Hematopoietic multipotent progenitor cell treated with erythropoietin and hydrocortisone succinate and interleukin-3 and kit ligand, for 17 days (in vitro differentiated cells): ENCODE data around the gene TMPRSS7.
"Not testable (repeated sequence)": the region's sequence is repeated elsewhere in the genome, so short reads cannot be mapped to it uniquely, and the experiment has no call there.

Experiments used
- DNase-seq: peaks from one replicate; pipeline ENCODE4 v3.0.0-alpha.2; 2015; ENCODE audit warnings: low spot score

The TMPRSS7 gene

DNA sequence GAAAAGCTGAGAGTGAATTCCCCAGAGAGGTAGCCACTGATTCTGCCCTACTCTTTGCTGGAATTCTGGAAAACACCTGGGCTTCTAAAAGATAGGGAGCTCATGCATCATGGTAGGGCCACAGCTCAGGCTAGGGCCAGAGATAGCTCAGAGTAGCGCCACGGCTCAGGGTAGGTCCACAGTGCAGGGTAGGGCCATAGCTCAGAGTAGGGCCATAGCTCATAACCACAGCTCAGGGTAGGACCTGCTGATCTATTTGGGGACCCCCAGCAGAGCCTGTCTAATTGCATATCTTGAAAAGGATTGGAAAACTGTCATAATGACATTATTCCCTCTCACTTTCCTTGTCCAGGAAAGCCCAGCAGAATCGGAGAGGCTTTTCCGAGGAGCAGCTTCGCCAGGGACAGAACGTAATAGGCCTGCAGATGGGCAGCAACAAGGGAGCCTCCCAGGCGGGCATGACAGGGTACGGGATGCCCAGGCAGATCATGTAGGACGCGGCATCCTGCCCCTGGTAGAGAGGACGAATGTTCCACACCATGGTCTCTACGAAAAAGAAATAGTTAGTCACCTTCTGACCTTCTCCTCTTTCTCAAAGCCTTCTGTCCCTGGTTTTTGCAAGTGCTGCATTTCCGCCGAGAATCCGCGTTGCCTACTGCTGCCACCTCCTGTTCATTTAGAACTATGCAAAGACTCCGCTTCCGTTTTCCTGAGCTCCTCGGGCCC, 21.3 kb upstream of the TMPRSS7 start:
- DNase-seq: peak; percentile 6

- DNase-seq: no peak
Observed at GRCh38 chr3:112013784-112014143, 20.8 kb upstream of the TMPRSS7 start.

GRCh38 chr3:112017091-112017490, 17.4 kb upstream of the TMPRSS7 start:
- DNase-seq: no peak

DNA sequence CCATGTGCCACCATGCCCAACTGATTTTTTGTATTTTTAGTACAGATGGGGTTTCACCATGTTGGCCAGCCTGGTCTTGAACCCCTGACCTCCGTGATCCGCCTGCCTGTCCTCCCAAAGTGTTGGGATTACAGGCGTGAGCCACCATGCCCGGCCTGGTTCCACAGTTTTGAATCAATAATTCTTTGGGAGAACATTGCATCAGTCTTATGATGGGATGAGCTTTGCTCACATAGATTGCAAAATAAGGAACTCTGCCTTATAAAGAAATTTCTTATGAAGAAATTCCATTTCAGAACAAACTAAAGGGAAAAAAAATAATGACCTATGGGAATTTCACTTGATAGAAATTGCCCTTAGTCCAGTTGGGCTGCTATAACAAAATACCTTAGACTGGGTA, 15.8 kb upstream of the TMPRSS7 start:
- DNase-seq: no peak

GRCh38 chr3:112019716-112020115, 14.8 kb upstream of the TMPRSS7 start:
- DNase-seq: no peak

DNA sequence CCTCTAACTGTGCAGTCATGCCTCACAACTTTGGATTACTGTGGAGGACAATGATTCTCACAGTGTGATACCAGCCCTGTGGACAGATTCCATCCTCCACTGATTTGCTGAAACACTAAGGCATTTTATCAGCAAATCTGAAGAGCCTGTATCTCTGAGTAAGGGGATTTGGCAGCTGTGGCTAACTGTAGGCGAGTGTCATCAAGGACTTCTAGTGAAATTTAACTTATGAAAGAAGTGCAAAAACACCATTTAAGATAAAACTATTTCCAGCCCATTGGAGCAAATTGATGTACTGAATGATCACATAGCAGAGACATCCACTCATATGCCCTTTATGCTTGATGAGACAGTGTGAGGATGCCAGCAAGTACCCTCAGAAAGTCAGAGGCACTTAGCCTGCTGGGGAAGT, 13.9 kb upstream of the TMPRSS7 start:
- no peak for DNase-seq

- no peak for DNase-seq
Observed at GRCh38 chr3:112027142-112027541, 7.4 kb upstream of the TMPRSS7 start.

- DNase-seq: no peak
Observed at GRCh38 chr3:112027826-112028225, 6.7 kb upstream of the TMPRSS7 start.

DNA sequence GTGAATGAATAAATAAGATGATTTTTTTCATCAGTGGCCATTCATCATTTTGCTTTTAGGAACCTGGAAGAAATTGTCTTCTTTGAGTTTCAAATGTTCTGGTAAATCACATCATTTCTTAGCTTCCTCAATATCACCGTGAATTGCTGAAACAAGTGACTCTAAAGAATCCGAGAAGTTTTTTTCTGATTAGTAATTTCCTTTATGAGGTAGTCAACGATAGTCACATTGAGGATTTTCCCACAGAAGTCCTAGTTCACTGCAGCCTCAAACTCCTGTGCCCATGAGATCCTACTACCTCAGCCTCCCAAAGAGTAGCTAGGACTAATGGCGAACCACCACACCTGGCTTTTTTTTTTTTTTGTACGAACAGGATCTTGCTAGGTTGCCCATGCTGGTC, 3.6 kb upstream of the TMPRSS7 start:
- DNase-seq: no peak

DNA sequence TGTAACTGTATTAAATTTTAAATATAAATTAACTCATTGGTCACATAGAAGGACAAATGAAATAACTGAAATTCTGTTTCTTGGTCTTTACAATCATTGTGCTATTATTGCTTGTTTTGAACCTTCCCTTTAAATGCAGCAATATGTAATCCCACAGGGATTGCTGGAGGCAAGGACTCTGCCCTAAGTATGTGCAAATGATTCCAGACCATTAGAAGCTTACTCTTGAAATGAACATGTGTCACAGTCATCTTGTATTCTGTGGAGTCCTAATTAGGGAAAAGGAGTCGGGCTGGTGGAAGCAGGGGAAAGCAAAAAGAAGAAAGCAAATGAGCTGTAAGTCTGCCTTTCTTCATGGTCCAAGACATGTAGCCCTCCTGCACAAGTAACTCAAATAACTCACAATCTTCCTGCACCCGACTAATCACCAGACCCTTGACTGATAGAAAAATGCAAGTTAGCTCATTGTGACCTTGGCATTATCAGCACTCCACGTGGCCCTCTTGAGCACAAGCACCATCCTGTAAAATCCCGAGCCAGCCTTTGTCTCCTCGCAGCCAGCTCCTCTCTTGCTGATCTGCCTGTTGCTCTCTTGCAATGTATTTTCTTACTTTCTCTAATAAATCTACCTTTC, 2.3 kb upstream of the TMPRSS7 start:
- DNase-seq: no peak

GRCh38 chr3:112035241-112035640, 705 bp downstream of the TMPRSS7 start:
- no peak for DNase-seq

DNA sequence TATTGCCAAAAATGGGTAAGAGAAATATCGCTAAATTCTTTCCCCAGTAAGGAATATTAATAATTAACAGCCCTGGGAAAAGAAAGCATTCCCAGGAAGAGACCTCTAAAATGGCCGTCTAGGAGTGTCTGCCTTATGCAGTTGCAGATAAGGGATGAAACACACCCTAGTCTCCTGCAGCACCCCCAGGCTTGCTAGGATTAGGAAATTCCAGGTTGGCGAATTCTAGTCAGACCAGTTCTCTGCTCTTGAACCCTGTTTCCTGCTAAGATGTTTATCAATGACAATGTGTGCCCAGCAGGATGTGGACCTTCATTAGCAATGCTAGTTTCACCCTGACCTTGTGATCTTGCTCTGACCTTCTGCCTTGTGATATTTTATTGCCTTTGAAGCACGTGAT, 2.7 kb downstream of the TMPRSS7 start:
- not testable (repeated sequence) for DNase-seq

- DNase-seq: no peak
Observed at GRCh38 chr3:112038863-112039262, 4.3 kb downstream of the TMPRSS7 start.

DNA sequence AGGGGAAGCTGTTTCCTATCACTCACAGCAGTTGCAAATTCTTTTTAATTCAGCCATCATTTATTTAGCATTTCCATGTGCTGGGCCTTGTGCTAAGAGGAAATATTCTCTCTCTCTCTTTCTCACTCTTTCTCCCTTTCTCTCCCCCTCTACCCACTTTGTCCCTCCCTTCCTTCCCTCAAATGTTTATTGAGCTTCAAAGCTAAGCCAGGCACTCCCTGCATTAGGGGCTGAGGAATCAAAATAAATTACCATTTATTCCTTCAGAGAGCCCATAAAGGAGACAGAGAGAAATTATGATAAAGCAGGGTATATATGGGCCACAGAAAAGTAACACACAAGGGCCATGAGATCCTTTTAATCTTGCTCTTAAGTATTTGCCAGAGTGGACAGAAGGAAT, 6.8 kb downstream of the TMPRSS7 start:
- no peak for DNase-seq

DNA sequence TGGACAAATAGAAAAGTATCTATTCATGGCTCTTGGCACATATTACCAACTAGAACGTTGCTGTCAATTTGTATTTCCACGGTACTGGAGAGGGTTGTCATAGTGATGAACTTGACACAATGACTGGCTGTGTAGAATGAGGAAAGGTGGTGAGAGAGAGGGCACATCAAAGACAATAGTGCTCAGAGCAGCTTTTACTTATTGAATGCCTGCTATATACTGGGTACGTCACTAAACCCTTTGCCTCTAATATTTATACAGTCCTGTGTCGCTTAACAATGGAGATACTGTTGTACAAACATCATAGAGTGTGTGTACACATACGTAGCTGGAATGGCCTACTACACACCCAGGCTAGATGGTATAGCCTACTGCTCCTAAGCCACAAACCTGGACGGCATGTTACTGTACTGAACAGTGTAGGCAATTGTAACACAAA, 8.3 kb downstream of the TMPRSS7 start:
- DNase-seq: no peak

DNA sequence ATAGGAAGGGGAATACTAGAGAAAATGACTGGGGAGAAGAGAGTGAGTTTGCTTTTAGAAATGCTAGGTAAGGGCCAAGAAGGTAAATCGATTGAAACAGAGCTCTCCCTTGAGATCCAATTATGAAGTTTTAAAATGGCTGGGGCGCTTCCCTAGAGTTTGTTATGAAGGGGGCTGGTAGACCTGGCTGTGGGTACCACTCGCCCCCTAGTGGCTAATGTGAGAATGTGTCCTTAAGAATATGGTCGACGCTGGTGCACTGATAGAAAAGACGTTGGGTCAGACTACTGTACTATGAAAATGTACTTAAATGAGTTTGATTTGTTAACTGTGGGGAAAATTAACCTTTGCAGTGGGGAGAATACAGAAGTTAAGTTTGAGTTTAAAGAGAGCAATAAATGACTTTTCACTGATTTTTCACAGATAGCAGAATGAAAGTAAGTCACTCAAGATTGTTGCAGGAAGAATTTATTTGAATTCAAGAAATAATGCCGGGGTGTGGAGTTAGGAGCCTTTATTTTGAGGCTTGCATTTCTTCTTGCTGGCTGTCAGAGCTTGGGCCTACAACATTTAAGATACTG, 9.2 kb downstream of the TMPRSS7 start:
- peak; percentile 49 for DNase-seq

GRCh38 chr3:112046599-112046998, 12.1 kb downstream of the TMPRSS7 start:
- no peak for DNase-seq

DNA sequence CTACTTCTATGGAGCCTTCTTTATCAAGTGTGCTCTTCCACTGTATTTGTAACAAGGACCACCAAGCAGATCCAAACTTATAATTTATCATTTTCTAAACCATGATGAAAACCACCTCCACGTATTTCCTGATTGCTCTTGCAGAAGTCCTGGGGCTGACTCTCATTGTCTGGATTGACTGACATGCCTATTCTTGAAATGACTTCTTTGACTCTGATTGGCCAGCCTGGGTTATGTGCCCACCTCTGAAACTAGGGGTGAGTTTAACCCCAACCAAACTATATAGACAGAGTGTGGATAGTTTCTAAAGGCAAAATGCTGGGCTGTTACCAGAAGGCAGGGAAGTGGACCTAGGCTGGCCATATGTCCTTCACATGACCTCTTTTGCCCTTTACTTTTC, 12.7 kb downstream of the TMPRSS7 start:
- no peak for DNase-seq

- no peak for DNase-seq
Observed at GRCh38 chr3:112048911-112049310, 14.4 kb downstream of the TMPRSS7 start.

GRCh38 chr3:112053229-112053628, 18.7 kb downstream of the TMPRSS7 start:
- no peak for DNase-seq

- DNase-seq: no peak
Observed at GRCh38 chr3:112056451-112056929, 22.0 kb downstream of the TMPRSS7 start.

- DNase-seq: no peak
Observed at GRCh38 chr3:112059497-112059896, 25.0 kb downstream of the TMPRSS7 start.

DNA sequence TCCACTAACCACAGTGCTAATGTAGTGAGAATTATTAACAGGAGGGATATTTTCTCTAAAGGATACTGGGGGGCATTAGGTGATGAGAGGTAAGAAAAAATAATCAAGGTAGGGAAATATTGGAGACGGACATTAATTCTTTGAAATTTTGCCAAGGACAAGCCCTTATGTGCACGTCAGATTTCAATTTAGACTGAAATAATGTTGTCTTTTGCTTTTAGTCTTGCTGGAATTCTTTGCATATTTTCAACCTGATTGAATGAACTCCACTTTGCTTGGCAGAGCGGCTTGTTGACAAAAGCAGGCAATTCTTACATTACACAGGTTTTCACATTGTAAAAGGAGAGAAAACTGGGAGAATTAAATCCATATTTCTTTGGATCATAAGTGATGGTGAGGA, 26.6 kb downstream of the TMPRSS7 start:
- no peak for DNase-seq
